ENCODE measurements around the gene EPHA1.
A peak's percentile ranks its signal among the peaks of the same experiment; 100 is the strongest.

Gene EPHA1

GRCh38 chr7:143387156-143387975 is 21.3 kb downstream of the EPHA1 start:
- DNase-seq: no peak

- DNase-seq: no peak
These were observed 22.5 kb downstream of the EPHA1 start for GRCh38 chr7:143385891-143386781.

GRCh38 chr7:143384661-143385631 is 23.7 kb downstream of the EPHA1 start:
- DNase-seq: no peak

GRCh38 chr7:143384148-143384547 is 24.5 kb downstream of the EPHA1 start:
- no peak for DNase-seq

- DNase-seq: no peak
These were observed 25.1 kb downstream of the EPHA1 start for GRCh38 chr7:143383642-143383957.

- DNase-seq: no peak
These were observed 25.6 kb downstream of the EPHA1 start for GRCh38 chr7:143382791-143383641.

GRCh38 chr7:143382126-143382790 is 26.4 kb downstream of the EPHA1 start:
- DNase-seq: no peak

- no peak for DNase-seq
These were observed 27.1 kb downstream of the EPHA1 start for GRCh38 chr7:143381427-143382125.

- peak; percentile 89 for DNase-seq
These were observed 27.8 kb downstream of the EPHA1 start, which contains the start of gene ZYX for GRCh38 chr7:143380646-143381426. Gene ZYX (plus strand): TSS chr7:143381345. CDS start chr7:143381572, 227 bp downstream.

- peak; percentile 85 for DNase-seq
These were observed 28.4 kb downstream of the EPHA1 start for GRCh38 chr7:143380260-143380645.

GRCh38 chr7:143379611-143380259 is 28.9 kb downstream of the EPHA1 start:
- DNase-seq: no peak

- no peak for DNase-seq
These were observed 32.3 kb downstream of the EPHA1 start for GRCh38 chr7:143376396-143376795.

GRCh38 chr7:143375298-143376034 is 33.2 kb downstream of the EPHA1 start:
- DNase-seq: no peak

GRCh38 chr7:143374561-143374960 is 34.1 kb downstream of the EPHA1 start:
- DNase-seq: no peak

GRCh38 chr7:143373255-143373794 is 35.3 kb downstream of the EPHA1 start:
- no peak for DNase-seq

- peak; percentile 55 for DNase-seq
These were observed 36.6 kb downstream of the EPHA1 start for GRCh38 chr7:143372070-143372469.

- no peak for DNase-seq
These were observed 38.7 kb downstream of the EPHA1 start for GRCh38 chr7:143369678-143370651.
